ENCODE results near the gene IMPA2.
"Not testable (repeated sequence)": the region's sequence is repeated elsewhere in the genome, so short reads cannot be mapped to it uniquely, and the experiment has no call there.

The IMPA2 gene

DNA sequence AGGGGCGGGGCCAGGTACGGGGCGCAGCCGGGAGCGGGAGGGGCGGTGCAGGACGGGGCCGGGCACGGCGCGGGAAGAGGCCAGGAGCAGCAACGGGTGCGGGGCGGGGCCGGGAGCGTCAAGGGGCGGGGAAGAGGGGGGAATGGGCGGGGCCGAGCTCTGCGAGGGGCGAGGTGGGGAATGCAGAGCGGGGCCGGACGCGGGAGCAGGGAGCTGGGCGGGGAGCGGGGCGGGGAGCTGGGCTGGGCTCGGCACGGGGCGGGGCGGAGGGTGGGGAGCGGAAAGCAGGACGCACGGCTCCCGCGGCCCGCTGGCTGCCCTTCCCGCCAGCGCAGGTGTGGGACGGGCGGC, at the start of gene IMPA2:
Gene IMPA2 (plus strand): TSS at position 316 of the 351 bp plus-strand sequence. CDS start 163 bp downstream, outside the sequence.
- no peaks in the 10 kb centered on the region for H3K36me3 ChIP-seq (ENCODE audit: control insufficient read depth, insufficient read depth, low read length)
- no peaks in the 10 kb centered on the region for H3K27me3 ChIP-seq (ENCODE audit: control insufficient read depth, insufficient read depth, low read length)
- H3K4me3 ChIP-seq (ENCODE audit: low read length) = peak within 1 kb of the TSS; percentile 82
- H3K27ac ChIP-seq (ENCODE audit: low read depth, low read length) = peak within 1 kb of the TSS; percentile 90
- H3K9ac ChIP-seq (ENCODE audit: low read length) = peak within 1 kb of the TSS; percentile 74
- H3K4me1 ChIP-seq (ENCODE audit: control insufficient read depth, insufficient read depth, low read length) = peaks cover 8% of the 10 kb centered on the region

DNA sequence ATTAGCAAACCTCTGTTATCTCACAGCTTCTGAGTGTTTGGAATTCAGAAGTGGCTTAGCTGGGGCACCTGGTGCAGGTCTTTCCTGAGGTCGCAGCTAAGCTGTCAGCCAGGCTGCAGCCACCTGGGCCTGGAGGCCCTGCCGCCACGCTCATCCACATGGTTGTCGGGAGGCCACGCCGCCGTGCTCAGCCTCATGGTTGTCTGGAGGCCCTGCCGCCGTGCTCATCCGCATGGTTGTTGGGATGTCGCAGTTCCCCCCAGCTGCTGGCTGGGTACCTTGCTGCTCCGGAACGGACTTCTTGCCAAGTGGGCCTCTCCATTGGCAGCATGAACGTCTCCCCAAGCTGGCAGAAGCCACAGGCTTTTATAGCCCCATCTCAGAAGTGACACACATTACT, 48.9 kb upstream of the IMPA2 start:
- no peak overlapping the region for H3K27ac ChIP-seq (ENCODE audit: low read depth, low read length)
- no peak overlapping the region for H3K4me3 ChIP-seq (ENCODE audit: low read length)
- no peaks in the 10 kb centered on the region for H3K27me3 ChIP-seq (ENCODE audit: control insufficient read depth, insufficient read depth, low read length)
- H3K4me1 ChIP-seq (ENCODE audit: control insufficient read depth, insufficient read depth, low read length) = no peaks in the 10 kb centered on the region
- no peak overlapping the region for H3K9ac ChIP-seq (ENCODE audit: low read length)
- no peaks in the 10 kb centered on the region for H3K36me3 ChIP-seq (ENCODE audit: control insufficient read depth, insufficient read depth, low read length)

- Histone ChIP-seq H3K27me3 (ENCODE audit: control insufficient read depth, insufficient read depth, low read length) (no peaks in the 10 kb centered on the region), H3K9ac (ENCODE audit: low read length) (no peak overlapping the region), H3K27ac (ENCODE audit: low read depth, low read length) (no peak overlapping the region), H3K4me1 (ENCODE audit: control insufficient read depth, insufficient read depth, low read length) (no peaks in the 10 kb centered on the region), H3K36me3 (ENCODE audit: control insufficient read depth, insufficient read depth, low read length) (no peaks in the 10 kb centered on the region), H3K4me3 (ENCODE audit: low read length) (no peak overlapping the region)
Observed at GRCh38 chr18:11937874-11938478, 43.3 kb upstream of the IMPA2 start.

- H3K36me3 ChIP-seq (ENCODE audit: control insufficient read depth, insufficient read depth, low read length) = no peaks in the 10 kb centered on the region
- H3K27ac ChIP-seq (ENCODE audit: low read depth, low read length) = no peak overlapping the region
- H3K27me3 ChIP-seq (ENCODE audit: control insufficient read depth, insufficient read depth, low read length) = no peaks in the 10 kb centered on the region
- no peak overlapping the region for H3K9ac ChIP-seq (ENCODE audit: low read length)
- no peak overlapping the region for H3K4me3 ChIP-seq (ENCODE audit: low read length)
- H3K4me1 ChIP-seq (ENCODE audit: control insufficient read depth, insufficient read depth, low read length) = no peaks in the 10 kb centered on the region
Observed at GRCh38 chr18:11940956-11941355, 40.4 kb upstream of the IMPA2 start.

GRCh38 chr18:11943551-11943950, 37.8 kb upstream of the IMPA2 start:
- peaks cover 3% of the 10 kb centered on the region for H3K4me1 ChIP-seq (ENCODE audit: control insufficient read depth, insufficient read depth, low read length)
- no peaks in the 10 kb centered on the region for H3K27me3 ChIP-seq (ENCODE audit: control insufficient read depth, insufficient read depth, low read length)
- H3K9ac ChIP-seq (ENCODE audit: low read length) = no peak overlapping the region
- H3K36me3 ChIP-seq (ENCODE audit: control insufficient read depth, insufficient read depth, low read length) = no peaks in the 10 kb centered on the region
- H3K4me3 ChIP-seq (ENCODE audit: low read length) = no peak overlapping the region
- H3K27ac ChIP-seq (ENCODE audit: low read depth, low read length) = no peak overlapping the region

- no peaks in the 10 kb centered on the region for H3K27me3 ChIP-seq (ENCODE audit: control insufficient read depth, insufficient read depth, low read length)
- peaks cover 3% of the 10 kb centered on the region for H3K4me1 ChIP-seq (ENCODE audit: control insufficient read depth, insufficient read depth, low read length)
- no peak overlapping the region for H3K27ac ChIP-seq (ENCODE audit: low read depth, low read length)
- H3K9ac ChIP-seq (ENCODE audit: low read length) = no peak overlapping the region
- H3K36me3 ChIP-seq (ENCODE audit: control insufficient read depth, insufficient read depth, low read length) = no peaks in the 10 kb centered on the region
- H3K4me3 ChIP-seq (ENCODE audit: low read length) = no peak overlapping the region
Observed at GRCh38 chr18:11944252-11944651, 37.1 kb upstream of the IMPA2 start.

DNA sequence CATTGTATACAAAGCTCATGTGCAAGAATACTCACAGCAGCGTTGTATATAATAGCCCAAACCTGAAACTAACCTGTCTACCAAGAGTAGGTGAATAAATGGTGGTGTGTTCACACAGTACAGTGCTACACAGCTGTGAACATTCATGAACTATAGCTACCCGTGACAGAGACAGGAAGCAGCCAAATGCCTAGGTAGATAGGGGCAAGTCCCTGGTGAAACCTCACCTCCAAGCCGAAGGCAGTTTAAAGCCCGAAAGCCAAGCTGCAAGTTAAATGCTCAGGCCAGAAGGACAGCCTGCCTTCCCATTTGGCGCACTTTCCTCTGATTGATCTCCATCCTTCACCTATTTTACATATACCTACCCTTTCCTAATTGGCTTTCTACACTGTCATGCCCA, 36.5 kb upstream of the IMPA2 start:
- no peak overlapping the region for H3K4me3 ChIP-seq (ENCODE audit: low read length)
- H3K27me3 ChIP-seq (ENCODE audit: control insufficient read depth, insufficient read depth, low read length) = no peaks in the 10 kb centered on the region
- H3K4me1 ChIP-seq (ENCODE audit: control insufficient read depth, insufficient read depth, low read length) = peaks cover 3% of the 10 kb centered on the region
- H3K36me3 ChIP-seq (ENCODE audit: control insufficient read depth, insufficient read depth, low read length) = no peaks in the 10 kb centered on the region
- no peak overlapping the region for H3K27ac ChIP-seq (ENCODE audit: low read depth, low read length)
- no peak overlapping the region for H3K9ac ChIP-seq (ENCODE audit: low read length)

DNA sequence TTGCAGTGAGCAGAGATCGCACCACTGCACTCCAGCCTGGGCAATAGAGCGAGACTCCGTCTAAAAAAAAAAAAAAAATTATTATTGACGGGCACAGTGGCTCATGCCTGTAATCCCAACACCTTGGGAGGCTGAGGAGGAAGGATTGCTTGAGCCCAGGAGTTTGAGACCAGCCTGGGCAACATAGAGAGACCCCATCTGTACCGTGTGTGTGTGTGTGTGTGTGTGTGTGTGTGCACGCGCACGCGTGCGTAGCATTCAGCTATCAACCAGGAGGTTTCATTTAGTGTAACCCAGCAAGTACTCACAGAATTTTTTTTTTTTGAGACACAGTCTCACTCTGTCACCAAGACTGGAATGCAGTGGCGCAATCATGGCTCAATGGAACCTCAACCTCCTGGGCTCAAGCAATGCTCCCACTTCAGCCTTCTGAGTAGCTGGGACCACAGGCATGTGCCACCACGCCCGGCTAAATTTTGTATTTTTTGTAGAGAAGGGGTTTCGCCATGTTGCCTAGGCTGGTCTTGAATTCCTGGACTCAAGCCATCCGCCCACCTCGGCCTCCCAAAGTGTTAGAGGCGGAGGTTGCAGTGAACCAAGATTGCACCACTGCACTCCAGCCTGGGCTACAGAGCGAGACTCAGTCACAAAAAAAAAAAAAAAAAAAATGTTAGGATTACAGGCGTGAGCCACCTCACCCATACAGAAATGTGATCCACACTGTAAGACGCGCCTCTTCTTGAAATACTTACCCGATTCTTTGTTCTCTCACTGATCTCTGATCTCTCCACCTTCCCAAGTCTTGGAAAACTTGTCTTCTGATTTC, 35.3 kb upstream of the IMPA2 start:
- H3K27me3 ChIP-seq (ENCODE audit: control insufficient read depth, insufficient read depth, low read length); H3K4me1 ChIP-seq (ENCODE audit: control insufficient read depth, insufficient read depth, low read length); H3K9ac ChIP-seq (ENCODE audit: low read length); H3K4me3 ChIP-seq (ENCODE audit: low read length); H3K36me3 ChIP-seq (ENCODE audit: control insufficient read depth, insufficient read depth, low read length): not testable (repeated sequence)
- peak overlapping the region; percentile 91 for H3K27ac ChIP-seq (ENCODE audit: low read depth, low read length)

- Histone ChIP-seq H3K4me1 (ENCODE audit: control insufficient read depth, insufficient read depth, low read length) (peaks cover 3% of the 10 kb centered on the region), H3K27ac (ENCODE audit: low read depth, low read length) (peak overlapping the region; percentile 91), H3K4me3 (ENCODE audit: low read length) (peak overlapping the region; percentile 60), H3K36me3 (ENCODE audit: control insufficient read depth, insufficient read depth, low read length) (no peaks in the 10 kb centered on the region), H3K9ac (ENCODE audit: low read length) (peak overlapping the region; percentile 51), H3K27me3 (ENCODE audit: control insufficient read depth, insufficient read depth, low read length) (no peaks in the 10 kb centered on the region)
Observed at GRCh38 chr18:11946756-11947155, 34.6 kb upstream of the IMPA2 start.

GRCh38 chr18:11947214-11948191, 33.8 kb upstream of the IMPA2 start:
- H3K27ac ChIP-seq (ENCODE audit: low read depth, low read length) = peak overlapping the region; percentile 91
- peaks cover 3% of the 10 kb centered on the region for H3K4me1 ChIP-seq (ENCODE audit: control insufficient read depth, insufficient read depth, low read length)
- H3K9ac ChIP-seq (ENCODE audit: low read length) = peak overlapping the region; percentile 51
- H3K36me3 ChIP-seq (ENCODE audit: control insufficient read depth, insufficient read depth, low read length) = no peaks in the 10 kb centered on the region
- H3K4me3 ChIP-seq (ENCODE audit: low read length) = peak overlapping the region; percentile 60
- H3K27me3 ChIP-seq (ENCODE audit: control insufficient read depth, insufficient read depth, low read length) = no peaks in the 10 kb centered on the region

DNA sequence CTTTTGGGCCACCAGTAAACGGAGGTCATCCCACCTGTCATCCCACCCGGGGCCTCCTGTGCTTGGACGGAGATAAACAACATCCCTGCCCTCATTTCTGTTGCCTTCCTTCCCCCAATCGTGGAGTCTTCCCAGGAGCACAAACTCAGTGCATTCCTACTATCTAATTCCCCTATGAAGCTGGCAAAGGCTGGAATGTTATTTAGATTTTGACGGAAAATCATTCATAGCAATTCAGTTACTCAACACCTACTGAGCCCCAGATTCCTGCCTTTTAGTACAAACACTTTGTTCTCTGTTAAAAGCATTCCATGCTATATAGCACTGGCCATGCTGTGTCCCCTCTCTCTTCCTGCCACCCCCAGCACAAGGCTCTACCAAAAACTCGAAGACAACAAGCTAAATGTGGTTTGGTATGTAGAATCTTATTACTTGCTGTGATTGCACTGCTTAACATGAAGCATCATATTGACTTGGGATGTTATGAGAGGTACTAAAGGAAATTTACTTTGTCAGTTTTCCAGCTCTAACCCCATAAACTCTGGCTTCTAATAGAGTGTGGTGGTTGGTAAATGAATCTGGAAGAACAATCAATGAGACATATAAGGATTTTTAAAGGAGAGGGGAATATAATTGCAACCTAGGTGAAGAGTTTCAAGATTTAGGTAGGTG, 32.3 kb upstream of the IMPA2 start:
- peaks cover 3% of the 10 kb centered on the region for H3K4me1 ChIP-seq (ENCODE audit: control insufficient read depth, insufficient read depth, low read length)
- no peaks in the 10 kb centered on the region for H3K27me3 ChIP-seq (ENCODE audit: control insufficient read depth, insufficient read depth, low read length)
- H3K9ac ChIP-seq (ENCODE audit: low read length) = no peak overlapping the region
- H3K36me3 ChIP-seq (ENCODE audit: control insufficient read depth, insufficient read depth, low read length) = no peaks in the 10 kb centered on the region
- no peak overlapping the region for H3K27ac ChIP-seq (ENCODE audit: low read depth, low read length)
- H3K4me3 ChIP-seq (ENCODE audit: low read length) = no peak overlapping the region

DNA sequence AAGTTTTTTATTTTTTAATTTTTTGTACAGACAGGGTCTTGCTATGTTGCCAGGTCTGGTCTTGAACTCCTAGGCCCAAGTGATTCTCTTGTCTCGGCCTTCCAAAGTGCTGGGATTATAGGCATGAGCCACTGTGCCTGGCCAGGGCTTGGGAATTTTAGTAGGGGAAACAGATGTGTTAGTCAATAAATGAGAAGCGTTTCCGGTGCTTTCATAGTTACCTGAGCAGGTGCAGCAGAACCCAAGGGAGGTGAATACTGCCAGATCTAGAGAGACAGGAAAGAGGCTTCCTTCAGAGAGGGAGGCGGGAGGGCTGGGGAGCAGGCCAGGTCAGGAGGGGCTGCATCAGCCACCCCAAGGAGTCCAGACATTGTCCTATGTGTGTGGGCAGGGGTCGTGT, 30.5 kb upstream of the IMPA2 start:
- Histone ChIP-seq H3K4me1 (ENCODE audit: control insufficient read depth, insufficient read depth, low read length) (peaks cover 3% of the 10 kb centered on the region), H3K27ac (ENCODE audit: low read depth, low read length) (no peak overlapping the region)

More for the DNA sequence above, 30.5 kb upstream of the IMPA2 start:
- Histone ChIP-seq H3K9ac (ENCODE audit: low read length) (no peak overlapping the region), H3K36me3 (ENCODE audit: control insufficient read depth, insufficient read depth, low read length) (no peaks in the 10 kb centered on the region), H3K4me3 (ENCODE audit: low read length) (no peak overlapping the region), H3K27me3 (ENCODE audit: control insufficient read depth, insufficient read depth, low read length) (no peaks in the 10 kb centered on the region)
